Activated CD8-positive, alpha-beta memory T cell treated with anti-CD3 and anti-CD28 coated beads, Interleukin-2, amount 50 U/mL, for 48 hours (primary cell): ENCODE measurements around the gene RING1.
"Not testable (repeated sequence)": the region's sequence is repeated elsewhere in the genome, so short reads cannot be mapped to it uniquely, and the experiment has no call there.

ENCODE experiments used
- DNase-seq: peaks from one replicate; pipeline ENCODE4 v3.0.0-alpha.2; 2020

RING1 gene

DNA sequence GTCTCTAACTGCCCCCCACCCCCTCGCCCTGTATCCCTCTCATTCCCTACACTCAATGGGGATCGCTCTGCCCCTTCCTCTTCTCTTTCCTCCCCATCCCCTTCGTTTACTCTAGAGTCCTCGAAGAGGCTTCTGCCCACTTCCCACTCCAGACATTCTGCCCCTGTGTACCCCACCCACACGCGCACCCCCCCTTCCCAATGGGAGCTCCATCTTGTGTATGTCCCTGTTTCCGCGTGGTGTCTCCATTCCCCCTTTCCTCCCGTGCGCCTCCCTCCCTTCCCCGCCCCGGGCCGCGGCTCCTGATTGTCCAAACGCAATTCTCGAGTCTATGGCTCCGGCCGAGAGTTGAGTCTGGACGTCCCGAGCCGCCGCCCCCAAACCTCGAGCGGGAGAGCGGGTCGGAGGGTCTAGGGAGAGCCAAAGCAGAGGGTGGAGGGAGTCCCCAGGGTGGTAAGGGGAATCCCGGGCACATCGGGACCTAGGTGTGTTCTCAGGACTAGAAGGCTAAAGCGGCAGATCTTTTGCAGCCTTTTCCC is 679 bp upstream of the RING1 start:
- DNase-seq, result no peak

DNA sequence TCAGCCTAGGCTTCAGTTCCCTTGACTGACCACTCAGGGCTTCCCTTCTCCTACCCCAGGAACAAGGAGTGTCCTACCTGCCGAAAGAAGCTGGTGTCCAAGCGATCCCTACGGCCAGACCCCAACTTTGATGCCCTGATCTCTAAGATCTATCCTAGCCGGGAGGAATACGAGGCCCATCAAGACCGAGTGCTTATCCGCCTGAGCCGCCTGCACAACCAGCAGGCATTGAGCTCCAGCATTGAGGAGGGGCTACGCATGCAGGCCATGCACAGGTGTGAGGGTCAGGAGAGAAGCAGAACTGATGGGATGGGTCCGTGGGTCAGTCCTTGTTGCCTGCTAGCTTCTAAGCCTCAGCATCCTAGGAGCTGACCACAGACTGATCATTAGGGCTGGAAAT is 1.6 kb downstream of the RING1 start:
- no peak for DNase-seq

GRCh38 chr6:33211136-33211535 is 2.8 kb downstream of the RING1 start:
- no peak for DNase-seq

DNA sequence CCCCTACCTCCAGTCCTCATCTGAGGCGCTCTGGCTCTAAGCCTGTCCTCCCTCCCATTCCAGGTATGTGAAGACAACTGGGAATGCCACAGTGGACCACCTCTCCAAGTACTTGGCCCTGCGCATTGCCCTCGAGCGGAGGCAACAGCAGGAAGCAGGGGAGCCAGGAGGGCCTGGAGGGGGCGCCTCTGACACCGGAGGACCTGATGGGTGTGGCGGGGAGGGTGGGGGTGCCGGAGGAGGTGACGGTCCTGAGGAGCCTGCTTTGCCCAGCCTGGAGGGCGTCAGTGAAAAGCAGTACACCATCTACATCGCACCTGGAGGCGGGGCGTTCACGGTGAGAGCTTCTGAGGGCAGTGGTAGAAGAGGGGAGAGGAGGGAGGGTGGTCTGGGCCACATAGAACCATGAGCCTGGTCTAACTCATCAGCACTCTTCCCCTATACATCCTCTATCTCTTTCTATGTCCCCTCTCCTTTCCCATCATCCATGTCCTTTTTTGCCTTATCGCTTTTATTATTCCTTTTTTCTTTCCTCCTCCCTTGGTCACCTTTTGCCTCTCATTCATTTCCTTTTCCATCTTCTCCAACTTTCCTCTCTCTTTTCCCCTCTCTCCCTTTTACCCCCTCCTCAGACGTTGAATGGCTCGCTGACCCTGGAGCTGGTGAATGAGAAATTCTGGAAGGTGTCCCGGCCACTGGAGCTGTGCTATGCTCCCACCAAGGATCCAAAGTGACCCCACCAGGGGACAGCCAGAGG is 3.5 kb downstream of the RING1 start:
- DNase-seq, result no peak

DNA sequence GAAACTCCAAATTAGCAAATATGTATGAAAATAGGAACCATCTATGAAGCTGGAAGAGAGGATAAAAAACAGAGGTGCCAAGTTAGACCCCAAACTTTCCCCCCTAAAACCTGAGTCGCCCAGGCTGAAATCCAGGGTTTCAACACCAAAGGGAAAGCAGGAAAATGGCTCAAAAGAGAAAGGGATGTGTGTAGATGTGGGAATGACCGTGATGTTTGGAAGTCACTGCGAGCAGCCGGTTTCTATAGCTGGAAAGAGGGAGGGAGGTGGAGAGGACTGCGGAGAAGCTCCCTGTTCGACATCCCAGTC is 4.5 kb downstream of the RING1 start:
- no peak for DNase-seq

- DNase-seq, result no peak
Observed at GRCh38 chr6:33213166-33213988, 5.1 kb downstream of the RING1 start.

GRCh38 chr6:33213989-33214335 is 5.7 kb downstream of the RING1 start:
- no peak for DNase-seq

DNA sequence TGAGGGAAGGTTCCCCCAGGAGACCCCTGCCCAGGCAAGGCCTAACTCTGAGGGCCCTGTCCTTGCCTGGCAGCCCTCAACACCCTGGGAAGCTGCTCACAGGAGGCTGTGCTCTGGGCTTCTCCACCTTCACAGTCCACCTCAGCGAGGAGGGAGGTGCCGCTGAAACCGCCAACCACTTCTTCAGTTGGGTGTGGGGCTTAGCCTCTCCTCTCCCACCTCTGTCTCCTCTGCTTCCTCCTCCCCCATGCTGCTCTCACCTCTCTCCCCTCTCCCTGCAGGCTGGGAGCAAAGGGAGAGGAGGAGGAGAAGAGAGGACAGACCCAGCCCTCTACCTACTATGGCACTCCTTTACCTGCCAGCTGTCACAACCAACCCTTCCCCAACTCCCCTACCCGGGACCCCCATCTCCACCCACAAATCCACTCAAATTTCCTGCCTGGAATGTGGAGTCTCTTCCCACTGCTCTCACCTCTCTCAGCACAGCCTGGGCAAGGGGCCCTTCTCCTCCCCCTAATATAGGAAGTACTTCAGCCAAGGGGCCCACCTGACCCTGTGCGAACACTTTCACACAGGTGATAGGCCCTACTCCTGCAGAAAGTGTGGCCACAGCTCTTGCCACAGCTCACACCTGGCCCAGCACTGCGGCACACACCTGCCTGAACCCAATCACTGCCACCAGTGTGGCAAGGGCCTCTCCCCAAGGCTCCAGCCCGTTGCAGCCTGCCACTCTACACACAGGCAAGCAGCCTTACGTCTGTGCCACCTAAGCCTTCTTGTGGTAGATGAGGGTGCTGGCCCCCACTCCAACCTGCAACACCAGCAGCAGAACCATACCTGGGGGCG is 7.2 kb downstream of the RING1 start:
- no peak for DNase-seq

DNA sequence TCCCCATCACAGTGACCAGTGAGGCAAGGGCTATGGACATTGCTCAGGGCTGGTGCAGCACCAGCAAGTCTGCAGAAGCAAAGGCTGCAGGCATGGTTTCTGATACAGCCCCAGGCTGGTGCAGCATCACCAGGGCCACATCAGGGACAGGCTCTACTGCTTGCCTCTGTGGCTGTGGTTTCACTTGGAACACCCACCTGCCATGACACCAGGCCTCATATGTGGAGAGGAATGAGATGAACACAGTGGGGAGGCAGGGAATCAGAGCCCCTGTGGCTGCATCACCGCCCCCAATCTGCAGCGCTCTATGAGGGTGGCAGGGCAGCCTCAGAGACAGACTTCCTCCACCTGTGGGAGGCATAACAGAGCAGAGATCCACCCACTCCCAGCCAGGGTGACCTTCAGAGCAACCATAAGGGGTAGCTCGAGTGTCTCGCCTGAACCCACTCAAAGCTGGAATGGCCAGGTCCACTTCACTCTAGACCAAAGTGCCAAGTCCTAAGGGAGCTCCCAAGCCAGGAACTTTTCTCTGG is 7.9 kb downstream of the RING1 start:
- DNase-seq, result peak; percentile 54

DNA sequence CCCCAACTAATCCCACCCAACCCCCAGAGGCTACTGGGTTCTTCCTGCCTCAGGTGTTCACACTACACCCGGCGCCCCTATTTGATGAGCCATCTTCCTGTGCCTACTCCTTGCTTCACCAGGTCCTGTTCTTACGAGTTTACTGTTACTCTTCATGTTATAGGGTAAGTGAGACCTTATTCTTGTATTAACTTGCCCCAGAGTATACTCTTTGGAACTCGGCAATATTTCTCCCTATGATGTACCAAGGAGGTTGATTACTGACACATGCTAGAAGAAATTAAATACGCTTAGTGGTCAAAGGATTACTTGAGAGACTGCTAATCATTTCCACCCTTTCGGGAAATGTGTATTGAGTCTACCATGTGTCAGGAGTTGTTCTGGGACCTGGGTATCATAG is 8.9 kb downstream of the RING1 start:
- no peak for DNase-seq

- no peak for DNase-seq
Observed at GRCh38 chr6:33217681-33218080, 9.4 kb downstream of the RING1 start.

GRCh38 chr6:33226503-33227120 is 18.3 kb downstream of the RING1 start:
- not testable (repeated sequence) for DNase-seq

DNA sequence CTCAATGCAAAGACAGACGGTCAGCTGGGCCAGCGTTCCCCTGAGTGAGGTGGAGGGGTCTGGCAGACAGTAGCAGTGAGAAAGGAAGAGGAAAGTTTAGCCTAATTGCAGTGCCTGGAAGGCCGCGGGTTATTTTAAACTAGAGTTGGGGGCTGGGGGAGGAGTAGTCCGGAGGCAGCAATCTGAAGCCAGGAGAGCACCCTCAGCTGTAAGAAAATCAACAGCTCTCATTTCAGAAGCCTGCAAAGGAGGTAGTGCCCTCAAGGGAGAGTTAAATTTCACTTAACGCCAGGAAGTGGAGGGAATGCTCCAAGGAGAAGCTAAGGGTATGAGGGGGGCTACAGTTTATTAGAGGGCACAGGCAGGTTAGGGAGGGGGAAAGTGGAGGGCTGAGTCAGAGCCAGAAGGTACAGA is 26.9 kb downstream of the RING1 start:
- DNase-seq, result no peak

- no peak for DNase-seq
Observed at GRCh38 chr6:33236328-33236727, 28.0 kb downstream of the RING1 start.

DNA sequence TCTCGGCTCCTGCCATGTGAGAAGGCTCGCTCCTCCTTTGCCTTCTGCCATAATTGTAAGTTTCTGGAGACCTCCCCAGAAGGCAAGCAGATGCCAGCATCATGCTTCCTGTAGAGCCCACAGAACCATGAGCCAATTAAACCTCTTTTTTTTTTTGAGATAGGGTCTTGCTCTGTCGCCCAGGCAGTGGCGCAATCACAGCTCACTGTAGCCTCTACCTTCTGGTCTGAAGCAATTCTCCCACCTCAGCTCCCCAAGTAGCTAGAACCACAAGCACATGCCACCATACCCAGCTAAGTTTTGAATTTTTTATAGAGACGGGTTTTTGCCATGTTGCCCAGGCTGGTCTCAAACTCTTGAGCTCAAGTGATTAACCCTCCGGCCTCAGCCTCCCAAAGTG is 28.6 kb downstream of the RING1 start:
- no peak for DNase-seq

GRCh38 chr6:33237741-33238140 is 29.4 kb downstream of the RING1 start:
- no peak for DNase-seq

DNA sequence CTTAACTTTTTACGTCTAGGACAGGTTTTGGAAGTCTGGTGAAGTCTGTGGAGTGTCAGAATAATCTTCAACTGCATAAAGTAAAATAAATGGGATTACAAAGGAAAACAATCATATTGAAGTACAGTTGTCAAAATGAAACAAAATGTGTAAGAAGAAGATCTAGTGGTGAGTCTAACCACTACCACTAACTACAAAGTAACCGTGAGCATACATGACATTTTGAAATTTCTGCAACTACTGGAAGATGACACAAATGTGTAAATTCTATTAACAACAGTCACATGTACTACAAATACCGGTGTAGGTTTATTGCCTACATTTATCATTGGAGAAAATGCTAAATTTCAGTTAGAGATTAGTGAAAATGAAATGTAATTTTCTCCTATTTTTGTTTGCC is 33.7 kb downstream of the RING1 start:
- DNase-seq, result no peak

GRCh38 chr6:33243476-33243875 is 35.2 kb downstream of the RING1 start:
- DNase-seq, result no peak

DNA sequence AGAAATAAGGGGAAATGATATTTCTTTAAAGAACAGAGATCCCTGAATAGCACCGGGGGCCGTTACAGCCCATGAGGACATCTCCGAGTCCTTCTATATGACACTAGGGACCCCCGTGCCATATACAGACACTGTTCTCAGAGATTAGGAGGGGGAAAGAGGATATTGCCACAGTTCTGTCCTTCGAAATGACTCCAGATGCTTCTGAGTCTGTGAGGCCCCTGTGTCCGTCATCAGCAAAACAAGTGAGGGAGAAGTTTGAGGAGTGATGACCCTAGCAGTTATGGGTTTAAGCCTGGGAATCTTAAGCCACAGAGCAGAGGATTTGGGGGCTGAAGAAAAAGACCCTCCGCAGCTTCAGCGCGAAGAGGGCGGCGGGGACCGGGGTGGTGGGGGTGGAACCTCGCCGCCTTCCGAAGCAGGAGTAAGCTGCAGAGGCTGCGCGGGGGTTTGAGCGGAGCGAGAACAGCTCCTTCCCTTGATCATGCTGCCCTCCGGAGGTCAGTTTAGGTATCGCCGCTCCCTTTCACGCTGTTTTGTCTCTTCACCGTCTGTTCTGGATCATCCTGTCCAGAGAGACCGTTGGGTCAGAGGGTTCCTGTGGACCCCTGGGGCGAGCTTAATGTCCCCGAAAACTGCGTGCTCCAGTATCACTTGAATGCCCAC is 39.8 kb downstream of the RING1 start:
- DNase-seq, result peak; percentile 96

DNA sequence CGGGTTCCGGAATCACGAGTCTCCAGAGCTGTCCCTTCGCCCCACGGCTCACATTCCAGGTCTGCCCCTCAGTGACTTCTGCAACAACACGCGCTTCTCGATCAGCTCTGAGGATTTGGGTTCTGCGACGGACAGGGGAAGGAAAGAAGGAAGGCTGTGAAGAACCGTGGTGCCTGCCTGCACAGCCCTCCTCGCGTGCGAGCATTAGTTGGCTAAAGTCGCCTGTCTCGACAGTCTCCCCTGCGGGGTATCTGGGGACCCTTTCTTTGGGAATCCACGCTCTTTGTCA is 40.3 kb downstream of the RING1 start:
- no peak for DNase-seq

DNA sequence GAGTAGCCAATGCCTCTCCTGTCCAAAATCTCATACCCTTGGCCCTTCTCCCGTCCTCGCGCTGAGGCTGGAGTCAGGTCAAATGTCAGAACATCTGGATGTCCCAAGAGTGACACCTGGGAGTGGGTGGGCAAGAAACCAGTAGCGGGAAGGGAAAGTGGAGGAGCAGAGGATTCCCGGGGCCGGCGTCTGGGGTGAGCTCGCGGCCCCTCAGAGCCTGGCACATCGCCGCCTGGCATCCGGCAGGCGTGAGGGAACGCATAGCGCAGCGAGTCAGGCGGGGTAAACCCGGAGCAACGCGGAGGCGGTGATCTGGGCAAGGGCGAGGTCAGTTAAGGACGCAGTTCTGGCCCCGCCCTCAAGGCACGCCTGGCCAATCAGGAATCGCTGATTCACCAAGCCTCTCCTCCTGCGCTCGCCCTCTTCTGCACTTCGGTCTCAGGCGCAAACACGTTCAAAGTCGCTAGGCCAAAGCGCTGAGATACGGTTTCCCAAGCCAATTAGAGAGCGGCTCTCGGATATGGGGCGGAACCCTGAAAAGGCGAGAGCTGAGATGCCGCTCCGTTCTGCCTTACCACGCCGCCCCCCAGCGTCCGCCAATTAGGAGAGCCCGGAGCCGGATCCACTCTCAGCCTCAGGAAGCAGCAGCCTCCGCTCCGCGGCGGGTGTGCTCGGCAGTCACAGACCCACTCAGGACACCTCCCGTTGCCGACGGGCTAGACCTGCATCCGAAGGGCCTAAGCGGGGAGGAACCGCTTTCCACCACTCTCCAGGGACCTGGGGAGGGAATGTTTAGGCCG is 40.8 kb downstream of the RING1 start:
- DNase-seq, result peak; percentile 94
